IMR-90 (cell line): Measurements from ENCODE around the gene TIMELESS. TPM values are rescaled to one million over a fixed set of nuclear protein-coding genes. Genes with fewer than 3 reads are reported as not detected.
A peak's percentile ranks its signal among the peaks of the same experiment; 100 is the strongest.

Experiments
- ATAC-seq: fragments of 200-7000 bp; cut with Tn5 transposase; 2 replicates; pipeline ENCODE4 v1.9.1; 2020; ENCODE audit warnings: low read depth, mild to moderate bottlenecking, moderate library complexity
- BruUV-seq: library from RNA; stranded (reverse); fragments of 400-500 nt; replicated peaks from 2 replicates; lab custom pipeline; 2021; lab: Mats Ljungman, UMichigan
- CTCF ChIA-PET: fragments of 300-600 bp; formaldehyde crosslinking; extraction: SDS; loops from one replicate; lab custom pipeline; 2021; ENCODE audit warnings: antibody characterized with exemption; lab: Yijun Ruan, JAX
- POLR2A ChIA-PET: fragments of 300-600 bp; sonication (Branson Sonifier 250); formaldehyde crosslinking; loops from one replicate; lab custom pipeline; 2022; ENCODE audit warnings: antibody characterized with exemption; ENCODE audit not compliant: unreplicated experiment; lab: Charles Lee
- DNase-seq: peaks from one replicate; pipeline ENCODE4 v3.0.0; 2013
- H2AFZ ChIP-seq: replicated peaks from 2 replicates; pipeline ENCODE3; 2013; ENCODE audit warnings: low read length, mild to moderate bottlenecking; ENCODE audit not compliant: poor library complexity
- H2AK5ac ChIP-seq: 2 replicates; pipeline ENCODE4 v1.6.1; 2013; ENCODE audit warnings: low read depth, low read length, inconsistent platforms
- H2AK9ac ChIP-seq: replicated peaks from 2 replicates; pipeline ENCODE3; 2013; ENCODE audit warnings: mild to moderate bottlenecking, low read depth, low read length, moderate library complexity; ENCODE audit not compliant: poor library complexity
- H2BK120ac ChIP-seq: 2 replicates; pipeline ENCODE4 v1.6.1; 2013; ENCODE audit warnings: low read depth, low read length, inconsistent platforms
- H2BK15ac ChIP-seq: 3 replicates; pipeline ENCODE4 v1.6.1; 2013; ENCODE audit warnings: low read depth, low read length, inconsistent platforms
- H2BK20ac ChIP-seq: 2 replicates; pipeline ENCODE4 v1.6.1; 2013; ENCODE audit warnings: low read depth, mild to moderate bottlenecking, inconsistent platforms, low read length, moderate library complexity
- H2BK5ac ChIP-seq: 2 replicates; pipeline ENCODE4 v1.6.1; 2013; ENCODE audit warnings: mild to moderate bottlenecking, low read depth, low read length, inconsistent platforms; ENCODE audit not compliant: poor library complexity, severe bottlenecking
- H3K14ac ChIP-seq: replicated peaks from 2 replicates; pipeline ENCODE4 v1.6.1; 2013; ENCODE audit warnings: low read depth, low read length, inconsistent platforms
- H3K18ac ChIP-seq: 2 replicates; pipeline ENCODE4 v1.6.1; 2013; ENCODE audit warnings: low read depth, low read length, control low read depth
- H3K23ac ChIP-seq: 2 replicates; pipeline ENCODE4 v1.6.1; 2013; ENCODE audit warnings: low read depth, low read length, inconsistent platforms
- H3K27ac ChIP-seq: 2 replicates; pipeline ENCODE4 v1.5.1; 2013; ENCODE audit warnings: mild to moderate bottlenecking, control low read depth, low read length; ENCODE audit not compliant: insufficient read depth
- H3K27me3 ChIP-seq: 2 replicates; pipeline ENCODE4 v1.6.1; 2013; ENCODE audit warnings: low read length; ENCODE audit not compliant: control insufficient read depth, insufficient read depth
- H3K36me3 ChIP-seq: 2 replicates; pipeline ENCODE4 v1.6.1; 2013; ENCODE audit warnings: low read length, mixed read lengths; ENCODE audit not compliant: control insufficient read depth, insufficient read depth
- H3K4ac ChIP-seq: 2 replicates; pipeline ENCODE4 v1.6.1; 2013; ENCODE audit warnings: low read depth, low read length, inconsistent platforms
- H3K4me1 ChIP-seq: 2 replicates; pipeline ENCODE4 v1.6.1; 2013; ENCODE audit warnings: low read length, mixed read lengths; ENCODE audit not compliant: control insufficient read depth, insufficient read depth
- H3K4me2 ChIP-seq: 2 replicates; pipeline ENCODE4 v1.6.1; 2013; ENCODE audit warnings: low read depth, mild to moderate bottlenecking, control low read depth, low read length, moderate library complexity
- H3K4me3 ChIP-seq: 2 replicates; pipeline ENCODE4 v1.5.1; 2013; ENCODE audit warnings: low read depth, mild to moderate bottlenecking, control low read depth, low read length, moderate library complexity; ENCODE audit not compliant: insufficient read depth
- H3K56ac ChIP-seq: 2 replicates; pipeline ENCODE4 v1.6.1; 2013; ENCODE audit warnings: low read length, inconsistent platforms; ENCODE audit not compliant: insufficient read depth; ENCODE audit errors: extremely low read depth
- H3K79me1 ChIP-seq, 2 experiments: 2 replicates each; pipeline ENCODE4 v1.6.1; 2013; ENCODE audit warnings: low read length in 2 of 2, inconsistent platforms in 1 of 2, low read depth in 1 of 2
- H3K9ac ChIP-seq: 2 replicates; pipeline ENCODE4 v1.6.1; 2013; ENCODE audit warnings: low read depth, low read length, control low read depth
- H3K9me1 ChIP-seq: 2 replicates; pipeline ENCODE4 v1.6.1; 2013; ENCODE audit warnings: low read length, inconsistent platforms; ENCODE audit not compliant: insufficient read depth
- H3K9me3 ChIP-seq: 2 replicates; pipeline ENCODE4 v1.6.1; 2013; ENCODE audit warnings: low read length; ENCODE audit not compliant: control insufficient read depth, insufficient read depth
- H4K20me1 ChIP-seq: 2 replicates; pipeline ENCODE4 v1.6.1; 2013; ENCODE audit warnings: low read length, inconsistent platforms; ENCODE audit not compliant: insufficient read depth
- H4K5ac ChIP-seq: 2 replicates; pipeline ENCODE4 v1.6.1; 2013; ENCODE audit warnings: mild to moderate bottlenecking, low read depth, low read length, control low read depth
- H4K8ac ChIP-seq, 2 experiments: 2 replicates each; pipeline ENCODE4 v1.6.1; 2013; ENCODE audit warnings: low read depth in 2 of 2, low read length in 2 of 2, control low read depth in 1 of 2, inconsistent platforms in 1 of 2
- H4K91ac ChIP-seq: 2 replicates; pipeline ENCODE4 v1.6.1; 2013; ENCODE audit warnings: low read depth, low read length, inconsistent platforms; ENCODE audit not compliant: insufficient read depth
- BHLHE40 ChIP-seq: fragments of 150-350 bp; IDR thresholded peaks from 2 replicates; pipeline ENCODE4 v1.6.1; 2016; ENCODE audit warnings: mild to moderate bottlenecking, low read depth, low read length
- CEBPB ChIP-seq: IDR thresholded peaks from 2 replicates; pipeline ENCODE4 v1.6.1; 2012; ENCODE audit warnings: low read depth, low read length, improper control_type of control experiment
- CHD1 ChIP-seq: IDR thresholded peaks from 2 replicates; pipeline ENCODE4 v1.6.1; 2012; ENCODE audit warnings: low read depth, low read length, improper control_type of control experiment
- FOS ChIP-seq: fragments of 150-350 bp; IDR thresholded peaks from 2 replicates; pipeline ENCODE4 v1.6.1; 2016; ENCODE audit warnings: low read depth, low read length
- MAFK ChIP-seq: IDR thresholded peaks from 2 replicates; pipeline ENCODE4 v1.6.1; 2012; ENCODE audit warnings: low read depth, low read length, improper control_type of control experiment
- MAZ ChIP-seq: IDR thresholded peaks from 2 replicates; pipeline ENCODE4 v1.6.1; 2012; ENCODE audit warnings: low read depth, mild to moderate bottlenecking, low read length, improper control_type of control experiment, moderate library complexity, borderline replicate concordance
- MXI1 ChIP-seq: IDR thresholded peaks from 2 replicates; pipeline ENCODE4 v1.6.1; 2012; ENCODE audit warnings: low read depth, mild to moderate bottlenecking, low read length, moderate library complexity, borderline replicate concordance
- NFE2L2 ChIP-seq: fragments of 150-350 bp; IDR thresholded peaks from 2 replicates; pipeline ENCODE4 v1.6.1; 2016; ENCODE audit warnings: low read depth, mild to moderate bottlenecking, low read length
- POLR2A ChIP-seq: IDR thresholded peaks from 2 replicates; pipeline ENCODE4 v1.6.1; 2012; ENCODE audit warnings: mild to moderate bottlenecking, low read depth, low read length
- RAD21 ChIP-seq: IDR thresholded peaks from 2 replicates; pipeline ENCODE4 v1.6.1; 2012; ENCODE audit warnings: low read length, improper control_type of control experiment
- RCOR1 ChIP-seq: IDR thresholded peaks from 2 replicates; pipeline ENCODE4 v1.6.1; 2012; ENCODE audit warnings: mild to moderate bottlenecking, low read length, improper control_type of control experiment; ENCODE audit not compliant: insufficient replicate concordance
- RFX5 ChIP-seq: IDR thresholded peaks from 2 replicates; pipeline ENCODE4 v1.8.0; 2012; ENCODE audit warnings: low read depth, mild to moderate bottlenecking, low read length, moderate library complexity
- SMC3 ChIP-seq: fragments of 150-350 bp; IDR thresholded peaks from 2 replicates; pipeline ENCODE4 v1.6.1; 2016; ENCODE audit warnings: low read depth, mild to moderate bottlenecking, antibody characterized with exemption, low read length, moderate library complexity
- WGBS, 2 experiments: methylation state at CpG; one replicate each; pipeline versions ENCODE4 v1.1.5 to v1.1.7; 2013; ENCODE audit warnings: missing lambda C conversion rate in 2 of 2; ENCODE audit not compliant: insufficient read length in 1 of 2; ENCODE audit errors: extremely low coverage in 2 of 2; 5-methylcytosine and 5-hydroxymethylcytosine counted together
- dilution Hi-C: fragments of 300-500 bp; cut with HindIII; formaldehyde crosslinking; loops from one replicate; pipeline ENCODE4 v1.14.3; 2018; ENCODE audit warnings: low sequenced_read_pairs; ENCODE audit not compliant: unreplicated experiment
- in situ Hi-C: fragments of 300-500 bp; cut with MboI; formaldehyde crosslinking; loops from 3 replicates; pipeline ENCODE4 v1.14.3; 2019; ENCODE audit warnings: low sequenced_read_pairs, inconsistent platforms, mixed read lengths
- intact Hi-C: fragments of 100-400 bp; cut with micrococcal nuclease; formaldehyde crosslinking; loops from 2 replicates; pipeline ENCODE4 v1.10.0; 2022
- polyA plus RNA-seq, 3 experiments: library from polyadenylated mRNA; depleted of rRNA; stranded (reverse); fragments of >200 nt; gene quantifications; 2 replicates each; pipeline ENCODE4 v1.2.3, GENCODE V29; 2012; ENCODE audit warnings: low replicate concordance in 1 of 3
- total RNA-seq: library from RNA; depleted of rRNA; stranded (reverse); fragments of >200 nt; gene quantifications from 2 replicates; pipeline ENCODE4 v1.2.3, GENCODE V29; 2012
- TF ChIP-seq, protein P1 (sequence below): fragments of 150-350 bp; IDR thresholded peaks from 2 replicates; pipeline ENCODE4 v1.6.1; 2016; ENCODE audit warnings: low read depth, mild to moderate bottlenecking, low read length, moderate library complexity, borderline replicate concordance
- TF ChIP-seq, protein P2 (sequence below): conservative IDR thresholded peaks from 2 replicates; pipeline ENCODE4 v1.5.1; 2012; ENCODE audit warnings: mild to moderate bottlenecking, low read depth, low read length, improper control_type of control experiment

Gene TIMELESS
- total and polyA plus RNA-seq, 2 of the 4 experiments (the other 2 are of a cell fraction) = 7.3 to 10.4 TPM

DNA sequence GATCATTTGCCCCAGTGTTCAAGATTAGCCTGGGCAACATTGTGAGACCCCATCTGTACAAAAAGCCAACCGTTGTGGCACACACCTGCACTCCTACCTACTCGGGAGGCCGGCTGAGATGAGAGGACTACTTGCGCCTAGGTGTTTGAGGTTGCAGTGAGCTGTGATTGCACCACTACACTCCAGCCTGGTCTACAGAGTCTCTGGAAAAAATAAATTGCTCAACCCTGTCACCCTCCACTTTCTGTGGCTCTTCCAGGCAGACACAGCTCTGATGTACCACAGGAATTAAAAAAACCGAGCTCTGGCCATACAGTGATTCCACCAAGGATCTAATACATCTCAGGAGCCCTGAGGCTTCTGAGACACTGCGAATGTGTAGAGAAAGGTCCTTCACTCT, 14.4 kb downstream of the TIMELESS start (continued):
- TF ChIP-seq MXI1 = no peak
- TF ChIP-seq BHLHE40 = no peak
- TF ChIP-seq NFE2L2 = no peak

DNA sequence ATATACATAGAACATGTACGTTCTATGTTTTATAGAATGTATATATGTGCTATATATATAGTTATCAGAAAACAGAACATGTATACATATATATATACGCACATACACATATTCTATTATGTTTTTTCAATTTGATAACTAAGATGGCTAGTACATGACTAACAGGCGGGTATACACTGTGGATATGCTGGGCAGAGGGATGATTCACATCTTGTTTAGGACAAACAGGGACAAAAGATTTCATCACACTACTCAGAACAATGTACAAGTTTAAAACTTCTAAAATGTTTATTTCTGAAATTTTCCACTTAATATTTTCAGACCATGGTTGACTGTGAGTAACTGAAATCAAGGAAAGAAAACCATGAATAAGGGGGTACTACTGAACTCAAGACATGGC, 17.4 kb downstream of the TIMELESS start:
- Histone ChIP-seq H3K9me3 (no peaks in the 10 kb centered on the region), H2BK15ac (no peak overlapping the region), H2AK5ac (no peak overlapping the region), H3K14ac (no peak overlapping the region), H3K23ac (no peak overlapping the region), H4K91ac (no peak overlapping the region), H3K36me3 (peaks cover 11% of the 10 kb centered on the region), H3K4me2 (no peak overlapping the region), H3K79me1 (peaks cover 1 to 25% of the 10 kb centered on the region in 2 experiments; a peak in 2 of 4 replicates), H4K5ac (no peak overlapping the region), H2AK9ac (no peak overlapping the region), H2BK5ac (no peak overlapping the region), H3K27ac (no peak overlapping the region), H3K18ac (no peak overlapping the region), H2AFZ (no peak overlapping the region), H3K4me3 (no peak overlapping the region), H3K9me1 (peaks cover 3% of the 10 kb centered on the region; the same call in 1 of the 2 replicates), H4K20me1 (no peaks in the 10 kb centered on the region), H2BK20ac (no peak overlapping the region), H3K56ac (no peak overlapping the region), H4K8ac (no peak overlapping the region), H2BK120ac (no peak overlapping the region), H3K9ac (no peak overlapping the region), H3K4ac (no peak overlapping the region), H3K27me3 (no peaks in the 10 kb centered on the region), H3K4me1 (no peaks in the 10 kb centered on the region)
- in situ Hi-C loops = no loop called here
- WGBS, 2 experiments = no CpG with 5 or more reads among the region's 3 CpGs
- ATAC-seq (peak; percentile 65), DNase-seq (peak; percentile 43)
- dilution Hi-C loops = no loop called here
- intact Hi-C loops = no loop called here
- TF ChIP-seq, protein P1, sequence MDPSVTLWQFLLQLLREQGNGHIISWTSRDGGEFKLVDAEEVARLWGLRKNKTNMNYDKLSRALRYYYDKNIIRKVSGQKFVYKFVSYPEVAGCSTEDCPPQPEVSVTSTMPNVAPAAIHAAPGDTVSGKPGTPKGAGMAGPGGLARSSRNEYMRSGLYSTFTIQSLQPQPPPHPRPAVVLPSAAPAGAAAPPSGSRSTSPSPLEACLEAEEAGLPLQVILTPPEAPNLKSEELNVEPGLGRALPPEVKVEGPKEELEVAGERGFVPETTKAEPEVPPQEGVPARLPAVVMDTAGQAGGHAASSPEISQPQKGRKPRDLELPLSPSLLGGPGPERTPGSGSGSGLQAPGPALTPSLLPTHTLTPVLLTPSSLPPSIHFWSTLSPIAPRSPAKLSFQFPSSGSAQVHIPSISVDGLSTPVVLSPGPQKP = no peak
- TF ChIP-seq POLR2A (no peak), MAZ (no peak), FOS (no peak), RFX5 (no peak), SMC3 (no peak), MXI1 (no peak), RAD21 (no peak), MAFK (no peak), RCOR1 (no peak), CEBPB (no peak), CHD1 (no peak)
- TF ChIP-seq, protein P2, sequence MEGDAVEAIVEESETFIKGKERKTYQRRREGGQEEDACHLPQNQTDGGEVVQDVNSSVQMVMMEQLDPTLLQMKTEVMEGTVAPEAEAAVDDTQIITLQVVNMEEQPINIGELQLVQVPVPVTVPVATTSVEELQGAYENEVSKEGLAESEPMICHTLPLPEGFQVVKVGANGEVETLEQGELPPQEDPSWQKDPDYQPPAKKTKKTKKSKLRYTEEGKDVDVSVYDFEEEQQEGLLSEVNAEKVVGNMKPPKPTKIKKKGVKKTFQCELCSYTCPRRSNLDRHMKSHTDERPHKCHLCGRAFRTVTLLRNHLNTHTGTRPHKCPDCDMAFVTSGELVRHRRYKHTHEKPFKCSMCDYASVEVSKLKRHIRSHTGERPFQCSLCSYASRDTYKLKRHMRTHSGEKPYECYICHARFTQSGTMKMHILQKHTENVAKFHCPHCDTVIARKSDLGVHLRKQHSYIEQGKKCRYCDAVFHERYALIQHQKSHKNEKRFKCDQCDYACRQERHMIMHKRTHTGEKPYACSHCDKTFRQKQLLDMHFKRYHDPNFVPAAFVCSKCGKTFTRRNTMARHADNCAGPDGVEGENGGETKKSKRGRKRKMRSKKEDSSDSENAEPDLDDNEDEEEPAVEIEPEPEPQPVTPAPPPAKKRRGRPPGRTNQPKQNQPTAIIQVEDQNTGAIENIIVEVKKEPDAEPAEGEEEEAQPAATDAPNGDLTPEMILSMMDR = no peak
- ChIA-PET POLR2A (no interaction called here), CTCF (no interaction called here)
- no TSS peak for BruUV-seq
